HEK293T (cell line): Measurements from ENCODE around the gene GIMAP4.
"Not testable (repeated sequence)": the region's sequence is repeated elsewhere in the genome, so short reads cannot be mapped to it uniquely, and the experiment has no call there.

Source experiments
- BHLHE40 ChIP-seq: fragments of 450-650 bp; IDR thresholded peaks from 2 replicates; pipeline ENCODE4 v1.6.1; 2016; ENCODE audit warnings: mild to moderate bottlenecking, moderate library complexity, borderline replicate concordance
- ELF4 ChIP-seq: fragments of 450-650 bp; IDR thresholded peaks from 2 replicates; pipeline ENCODE4 v1.6.1; 2017; ENCODE audit warnings: antibody characterized with exemption
- FOXM1 ChIP-seq: fragments of 450-650 bp; IDR thresholded peaks from 2 replicates; pipeline ENCODE4 v1.6.1; 2017; ENCODE audit warnings: mild to moderate bottlenecking, borderline replicate concordance
- HDGF ChIP-seq: fragments of 450-650 bp; IDR thresholded peaks from 2 replicates; pipeline ENCODE4 v1.6.1; 2017; ENCODE audit warnings: antibody characterized with exemption, borderline replicate concordance
- SP1 ChIP-seq: fragments of 450-650 bp; IDR thresholded peaks from 2 replicates; pipeline ENCODE4 v1.6.1; 2017
- SUZ12 ChIP-seq: fragments of 450-650 bp; IDR thresholded peaks from 2 replicates; pipeline ENCODE4 v1.6.1; 2016; ENCODE audit warnings: mild to moderate bottlenecking
- ZNF384 ChIP-seq: fragments of 450-650 bp; IDR thresholded peaks from 2 replicates; pipeline ENCODE4 v1.6.1; 2016

- TF ChIP-seq HDGF, SP1, ELF4, FOXM1, BHLHE40, SUZ12, ZNF384: not testable (repeated sequence)
These were observed 36.4 kb downstream of the GIMAP4 start for GRCh38 chr7:150603600-150603999.
